ENCODE measurements around the gene ANAPC1. TPM values are rescaled to one million over a fixed set of nuclear protein-coding genes. Genes with fewer than 3 reads are reported as not detected.
"Not testable (repeated sequence)": the region's sequence is repeated elsewhere in the genome, so short reads cannot be mapped to it uniquely, and the experiment has no call there.

The ANAPC1 gene
- total RNA-seq, 2 donors from 2014 or later = 89.9 to 92.8 TPM

DNA sequence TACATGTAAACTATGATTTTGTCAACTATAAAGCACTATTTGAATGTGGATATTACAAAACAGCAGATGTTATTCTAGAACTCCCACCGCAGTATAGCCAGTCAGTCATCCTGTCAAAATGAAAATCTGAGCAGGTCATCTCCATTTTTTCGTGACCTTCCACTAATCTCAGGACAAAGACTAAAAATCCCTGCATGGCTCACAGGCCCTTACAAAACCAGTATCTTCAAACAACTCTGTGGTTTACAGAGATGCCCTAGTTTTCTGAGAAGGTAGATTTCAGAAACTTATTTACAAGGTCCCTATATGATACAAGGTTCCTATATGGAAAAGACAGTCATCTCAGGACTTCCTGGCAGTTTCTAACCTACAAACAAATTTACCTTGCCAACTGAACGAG lies 49.8 kb downstream of the ANAPC1 start:
- not testable (repeated sequence) for H3K9me3 Mint-ChIP-seq
- peak overlapping the region in 1 of 2 donors; percentile 82 for H3K4me3 Mint-ChIP-seq
- peaks cover under 1 to 27% of the 10 kb centered on the region in 2 donors for H3K36me3 Mint-ChIP-seq (ENCODE audit: insufficient read depth in 2 of 2)

DNA sequence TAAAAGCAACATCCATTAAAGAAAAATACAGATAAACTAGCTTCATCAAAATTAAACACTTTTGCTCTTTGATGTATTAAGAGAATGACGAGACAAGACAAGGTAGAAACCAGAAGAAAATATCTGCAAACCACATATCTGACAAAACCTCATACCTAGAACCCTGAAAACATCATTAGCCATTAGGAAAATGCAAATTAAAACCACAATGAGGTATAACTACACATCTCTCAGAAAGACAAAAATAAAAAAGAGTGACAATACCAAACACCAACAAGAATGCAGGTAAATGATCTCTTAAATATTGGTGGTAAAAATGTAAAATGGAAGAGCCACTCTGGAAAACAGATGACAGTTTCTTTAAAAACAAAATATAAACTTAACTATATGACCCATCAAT lies 53.5 kb downstream of the ANAPC1 start:
- Mint-ChIP-seq H3K27ac (peak overlapping the region; percentile 68), H3K4me1 (ENCODE audit: low read depth) (peaks cover 18% of the 10 kb centered on the region), H3K36me3 (ENCODE audit: insufficient read depth in 2 of 2) (peaks cover 4 to 28% of the 10 kb centered on the region in 2 donors)
- not testable (repeated sequence) for H3K27me3 Mint-ChIP-seq (ENCODE audit: low read depth); H3K9me3 Mint-ChIP-seq; ATAC-seq (replicated peaks in 1 of 2); DNase-seq; H3K4me3 Mint-ChIP-seq

More for the DNA sequence above, 49.8 kb downstream of the ANAPC1 start:
- not testable (repeated sequence) for H3K27me3 Mint-ChIP-seq (ENCODE audit: low read depth); DNase-seq
- peak overlapping the region; percentile 95 for H3K27ac Mint-ChIP-seq
- peak; percentile 94 to 98 for ATAC-seq (replicated peaks in 1 of 2)
- peaks cover 18% of the 10 kb centered on the region for H3K4me1 Mint-ChIP-seq (ENCODE audit: low read depth)

DNA sequence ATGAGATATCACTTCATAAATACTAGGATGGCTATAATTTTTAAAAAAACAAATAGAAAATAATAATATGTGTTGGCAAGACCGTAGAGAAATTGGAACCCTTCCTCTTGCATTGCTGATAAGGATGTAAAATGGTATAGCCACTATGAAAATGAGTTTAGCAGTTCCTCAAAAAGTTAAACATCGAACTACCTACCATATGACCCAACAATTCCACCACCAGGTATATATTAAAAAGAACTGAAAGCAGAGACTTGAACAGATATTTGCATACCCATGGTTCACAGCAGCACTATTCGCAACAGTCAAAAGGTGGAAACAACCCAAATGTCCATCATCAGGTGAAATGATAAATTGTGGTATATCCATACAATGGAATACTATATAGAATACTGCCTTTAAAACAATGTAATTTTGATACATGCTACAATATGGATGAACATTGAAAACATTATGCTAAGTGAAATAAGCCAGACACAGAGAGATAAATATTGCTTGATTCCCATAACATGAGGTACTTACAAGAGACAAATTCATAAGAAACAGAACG lies 55.7 kb downstream of the ANAPC1 start:
- H3K9me3 Mint-ChIP-seq; DNase-seq; H3K27ac Mint-ChIP-seq; ATAC-seq (replicated peaks in 1 of 2); H3K4me1 Mint-ChIP-seq (ENCODE audit: low read depth); H3K4me3 Mint-ChIP-seq; H3K27me3 Mint-ChIP-seq (ENCODE audit: low read depth): not testable (repeated sequence)
- peaks cover 4 to 26% of the 10 kb centered on the region in 2 donors for H3K36me3 Mint-ChIP-seq (ENCODE audit: insufficient read depth in 2 of 2)

DNA sequence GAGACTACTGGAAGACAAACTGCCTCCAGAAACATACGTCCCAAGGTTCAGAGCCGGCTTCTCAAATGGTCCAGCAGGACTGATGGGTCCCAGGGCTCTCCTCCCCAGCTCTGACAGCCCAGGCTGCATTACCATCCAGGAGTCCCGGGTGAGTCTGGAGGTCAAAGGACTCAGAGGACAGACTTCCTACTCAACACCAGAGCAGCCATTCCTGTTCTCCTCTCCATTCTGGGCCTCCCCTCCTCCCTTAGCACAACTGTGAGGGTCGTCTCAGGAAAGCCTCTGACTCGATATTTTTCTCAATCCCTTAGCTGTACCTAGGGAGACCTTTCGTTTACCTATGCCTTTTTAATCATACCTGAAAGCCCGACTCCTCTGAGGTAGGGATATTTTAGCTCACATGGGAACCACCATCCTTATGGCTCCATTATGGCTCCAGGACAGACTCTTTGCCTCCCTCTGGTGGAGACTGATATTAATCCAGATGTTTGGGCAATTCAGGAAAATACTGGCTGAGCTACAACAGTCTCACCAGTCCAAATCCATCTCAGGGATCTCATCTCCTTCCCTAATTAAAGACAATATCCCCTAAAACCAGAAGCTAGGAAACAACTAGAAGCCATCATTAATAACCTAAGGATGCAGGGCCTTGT lies 70.9 kb downstream of the ANAPC1 start:
- not testable (repeated sequence) for ATAC-seq (replicated peaks in 1 of 2); H3K4me1 Mint-ChIP-seq (ENCODE audit: low read depth); H3K9me3 Mint-ChIP-seq; H3K27me3 Mint-ChIP-seq (ENCODE audit: low read depth); H3K27ac Mint-ChIP-seq; H3K4me3 Mint-ChIP-seq; H3K36me3 Mint-ChIP-seq (ENCODE audit: insufficient read depth in 2 of 2)
- peak in 1 of 2 donors; percentile 4 for DNase-seq

DNA sequence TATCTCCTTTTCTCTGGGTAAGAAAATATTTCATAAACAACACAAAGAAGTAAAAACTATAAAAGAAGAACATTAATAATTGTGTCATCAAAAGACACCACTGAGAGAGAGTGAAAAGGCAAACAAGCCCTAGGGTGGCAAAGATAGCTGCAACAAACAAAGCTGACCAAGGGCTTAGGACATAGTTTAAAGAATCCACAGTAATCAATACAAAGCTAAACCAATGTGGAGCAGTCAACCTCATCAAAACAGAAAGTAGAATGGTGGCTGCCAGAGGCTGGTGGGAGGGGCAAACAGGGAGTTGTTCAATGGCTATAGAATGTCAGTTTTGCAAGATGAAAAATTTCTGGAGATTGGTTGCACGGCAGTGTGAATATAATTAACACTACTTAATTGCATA lies 93.4 kb downstream of the ANAPC1 start:
- ATAC-seq (replicated peaks in 1 of 2); H3K36me3 Mint-ChIP-seq (ENCODE audit: insufficient read depth in 2 of 2); DNase-seq; H3K4me3 Mint-ChIP-seq; H3K4me1 Mint-ChIP-seq (ENCODE audit: low read depth); H3K9me3 Mint-ChIP-seq; H3K27me3 Mint-ChIP-seq (ENCODE audit: low read depth): not testable (repeated sequence)
- H3K27ac Mint-ChIP-seq = peak overlapping the region; percentile 40

DNA sequence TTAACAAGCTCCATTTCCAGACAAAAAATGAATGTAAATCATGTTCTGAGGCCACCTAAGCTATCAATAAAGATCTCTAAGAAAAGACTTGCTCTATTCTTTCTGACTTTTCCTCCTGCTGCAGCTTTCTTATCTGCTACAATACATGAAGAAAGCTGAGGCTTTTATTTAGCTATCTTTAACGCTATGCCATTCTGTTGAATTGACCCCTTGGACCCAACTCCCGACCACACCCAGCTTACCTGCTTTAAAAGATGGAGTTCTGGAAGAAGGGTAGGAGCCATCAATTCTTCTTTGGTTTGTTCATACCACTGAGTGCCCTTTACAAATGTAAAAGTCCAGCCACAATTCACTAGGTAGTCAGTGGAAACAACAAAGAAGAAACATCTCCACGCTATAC lies 99.9 kb downstream of the ANAPC1 start:
- not testable (repeated sequence) for DNase-seq; H3K4me3 Mint-ChIP-seq; ATAC-seq (replicated peaks in 1 of 2); H3K9me3 Mint-ChIP-seq; H3K36me3 Mint-ChIP-seq (ENCODE audit: insufficient read depth in 2 of 2); H3K27me3 Mint-ChIP-seq (ENCODE audit: low read depth); H3K27ac Mint-ChIP-seq; H3K4me1 Mint-ChIP-seq (ENCODE audit: low read depth)

DNA sequence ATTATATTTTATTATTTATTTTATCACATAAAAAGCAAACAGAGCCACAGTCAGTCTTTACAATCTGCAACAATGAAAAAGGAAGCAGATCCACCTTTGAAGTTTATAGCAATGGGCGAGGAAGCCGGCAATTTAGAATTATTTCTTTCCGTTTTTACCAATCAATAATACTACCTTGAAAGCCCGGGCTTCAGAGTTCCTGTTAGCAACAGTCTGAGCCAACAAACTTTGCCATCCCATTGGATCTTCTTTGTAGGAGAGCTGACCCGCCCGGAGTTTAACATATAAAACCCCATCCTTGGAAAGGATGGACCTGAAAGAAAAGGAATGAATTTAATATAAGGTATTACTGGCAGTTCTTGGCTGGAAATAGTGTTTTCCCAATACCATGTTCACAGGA lies 101.8 kb downstream of the ANAPC1 start:
- DNase-seq; ATAC-seq (replicated peaks in 1 of 2); H3K27me3 Mint-ChIP-seq (ENCODE audit: low read depth); H3K4me3 Mint-ChIP-seq; H3K9me3 Mint-ChIP-seq; H3K4me1 Mint-ChIP-seq (ENCODE audit: low read depth); H3K27ac Mint-ChIP-seq; H3K36me3 Mint-ChIP-seq (ENCODE audit: insufficient read depth in 2 of 2): not testable (repeated sequence)

DNA sequence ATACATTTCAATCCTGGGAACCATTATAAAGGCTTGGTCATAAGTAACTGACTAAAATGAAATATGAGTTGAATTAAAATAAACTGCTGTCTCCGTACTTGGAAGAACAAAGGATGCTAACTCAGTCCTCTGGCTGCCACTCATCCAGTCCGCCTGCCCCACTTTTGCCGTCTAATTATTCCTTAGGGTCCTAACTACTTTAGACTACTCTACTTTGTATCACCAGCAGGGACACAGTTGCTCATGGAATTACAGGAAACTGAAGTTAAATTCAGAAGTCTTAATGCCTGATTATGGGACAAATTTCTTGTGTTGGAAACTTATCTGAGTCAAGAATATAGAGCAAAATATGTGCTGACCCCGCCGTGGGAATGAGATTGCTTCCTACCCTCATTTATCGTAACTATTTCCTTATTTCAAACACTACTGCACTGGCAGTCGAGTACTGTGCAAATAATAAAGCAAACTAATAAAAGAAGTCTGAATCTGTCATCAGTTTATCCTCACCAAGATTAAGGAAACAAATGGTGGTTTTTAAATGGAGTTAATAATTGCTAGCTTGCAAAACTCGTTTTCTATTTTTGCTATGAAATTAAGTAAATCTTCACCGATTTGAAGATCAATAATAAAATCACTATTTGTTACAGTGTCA lies 102.4 kb downstream of the ANAPC1 start:
- H3K4me1 Mint-ChIP-seq (ENCODE audit: low read depth); H3K36me3 Mint-ChIP-seq (ENCODE audit: insufficient read depth in 2 of 2); H3K9me3 Mint-ChIP-seq; H3K4me3 Mint-ChIP-seq; DNase-seq; ATAC-seq (replicated peaks in 1 of 2); H3K27ac Mint-ChIP-seq; H3K27me3 Mint-ChIP-seq (ENCODE audit: low read depth): not testable (repeated sequence)

DNA sequence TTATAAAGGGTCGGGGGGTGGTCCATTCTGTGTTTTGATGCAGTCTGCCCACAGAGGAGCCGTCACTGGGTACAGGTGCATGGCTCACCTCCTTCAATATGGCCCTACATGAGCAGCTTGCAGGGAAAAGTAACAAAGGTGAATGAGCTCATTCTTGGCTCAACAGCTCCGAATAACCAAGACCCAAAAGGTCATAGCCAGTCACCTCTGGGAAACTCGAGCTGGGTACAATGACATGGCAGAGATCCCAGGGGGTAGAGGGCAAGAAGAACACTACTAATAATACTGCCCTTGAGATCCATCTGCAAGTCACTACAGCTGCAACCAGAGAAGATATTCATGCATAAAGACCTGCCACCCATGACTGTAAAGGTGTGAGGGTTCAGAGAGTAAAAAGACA lies 106.8 kb downstream of the ANAPC1 start:
- H3K27me3 Mint-ChIP-seq (ENCODE audit: low read depth); H3K36me3 Mint-ChIP-seq (ENCODE audit: insufficient read depth in 2 of 2); H3K4me3 Mint-ChIP-seq; H3K4me1 Mint-ChIP-seq (ENCODE audit: low read depth); ATAC-seq (replicated peaks in 1 of 2); H3K9me3 Mint-ChIP-seq; H3K27ac Mint-ChIP-seq; DNase-seq: not testable (repeated sequence)

DNA sequence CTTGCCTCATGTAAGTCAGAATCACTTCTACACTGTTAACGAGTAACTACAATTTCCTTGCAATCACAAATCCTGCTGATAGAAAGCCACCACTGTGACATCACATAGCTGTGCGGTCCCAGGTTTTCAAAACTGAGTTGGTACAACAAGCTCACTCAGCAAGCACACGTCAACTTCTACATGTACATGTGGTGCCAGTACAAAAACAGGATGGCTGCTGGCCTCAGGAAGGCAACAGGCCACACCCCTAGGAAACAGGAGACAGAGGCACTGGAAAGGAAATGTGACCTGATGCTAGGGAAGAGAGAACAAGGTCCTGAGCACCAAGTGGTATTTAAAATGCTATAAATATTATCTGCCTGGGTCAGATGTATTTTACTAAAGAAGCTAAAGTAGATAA lies 107.7 kb downstream of the ANAPC1 start:
- not testable (repeated sequence) for H3K9me3 Mint-ChIP-seq; DNase-seq; ATAC-seq (replicated peaks in 1 of 2); H3K36me3 Mint-ChIP-seq (ENCODE audit: insufficient read depth in 2 of 2); H3K27ac Mint-ChIP-seq; H3K27me3 Mint-ChIP-seq (ENCODE audit: low read depth); H3K4me1 Mint-ChIP-seq (ENCODE audit: low read depth); H3K4me3 Mint-ChIP-seq

DNA sequence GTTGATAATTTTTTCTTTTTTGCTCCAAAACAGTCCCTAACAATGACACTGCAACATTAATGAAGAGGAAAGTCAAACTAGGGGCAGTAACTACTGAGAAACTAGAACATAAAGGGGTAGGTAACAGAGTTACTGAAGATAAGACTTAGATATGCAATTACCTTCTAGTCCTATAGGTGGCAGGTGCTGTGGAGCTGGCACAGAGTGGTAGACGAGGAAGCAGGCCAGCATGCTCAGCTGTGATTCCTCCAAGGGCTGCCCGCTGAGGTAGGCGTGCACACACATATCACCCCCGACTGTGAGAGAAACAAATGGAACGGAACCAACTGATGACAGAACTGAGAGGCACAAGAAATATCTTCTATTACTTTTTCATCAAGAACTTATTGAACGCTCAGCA lies 111.8 kb downstream of the ANAPC1 start:
- not testable (repeated sequence) for H3K27me3 Mint-ChIP-seq (ENCODE audit: low read depth); H3K9me3 Mint-ChIP-seq; H3K4me1 Mint-ChIP-seq (ENCODE audit: low read depth); H3K4me3 Mint-ChIP-seq; DNase-seq; H3K36me3 Mint-ChIP-seq (ENCODE audit: insufficient read depth in 2 of 2); H3K27ac Mint-ChIP-seq
- ATAC-seq (replicated peaks in 1 of 2) = peak; percentile 58 to 64

DNA sequence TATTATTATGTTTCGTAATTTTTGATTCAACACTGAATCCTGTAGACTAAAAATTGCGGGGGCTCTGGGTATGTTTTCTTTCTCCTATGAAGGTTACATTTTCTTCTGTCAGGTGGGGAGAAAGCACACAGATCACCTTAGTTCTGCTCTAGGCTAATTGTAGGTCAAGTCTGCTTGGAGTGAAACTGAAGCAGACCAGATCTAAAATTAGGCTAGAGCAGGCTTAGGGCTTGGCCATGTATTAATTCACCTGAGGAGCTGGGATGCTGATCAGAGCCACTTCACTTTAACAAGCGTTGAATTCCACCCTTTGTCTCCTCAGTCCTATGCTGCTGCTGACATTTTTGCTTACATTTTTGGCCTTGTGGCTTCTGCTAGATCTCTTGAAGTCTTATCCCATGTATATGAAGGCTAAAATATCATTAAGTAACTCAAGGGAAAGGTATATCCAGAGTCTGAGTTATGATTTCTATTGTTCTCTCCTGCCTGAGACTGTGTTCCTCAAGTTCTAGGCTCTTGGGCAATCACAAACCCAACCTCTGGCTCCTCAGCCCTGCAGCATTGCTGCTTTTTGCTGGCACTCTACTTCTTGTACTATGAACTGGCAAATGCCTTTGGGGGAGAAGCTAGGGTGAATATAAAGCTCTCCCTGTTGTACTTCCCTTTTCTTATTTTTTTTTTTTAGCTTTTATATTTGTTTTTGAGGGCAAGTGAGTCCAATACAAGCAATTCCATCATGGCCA lies 112.9 kb downstream of the ANAPC1 start:
- H3K9me3 Mint-ChIP-seq; DNase-seq; H3K27me3 Mint-ChIP-seq (ENCODE audit: low read depth); H3K4me1 Mint-ChIP-seq (ENCODE audit: low read depth); H3K27ac Mint-ChIP-seq; H3K36me3 Mint-ChIP-seq (ENCODE audit: insufficient read depth in 2 of 2); ATAC-seq (replicated peaks in 1 of 2); H3K4me3 Mint-ChIP-seq: not testable (repeated sequence)

Measured in activated T-cell treated with anti-CD3 and anti-CD28 coated beads, Interleukin-2, amount 50 U/mL, for 72 hours (primary cell).